ENCODE measurements around the gene RMP24.

The RMP24 gene

GRCh38 chr18:35999925-36000324 is 27.4 kb downstream of the RMP24 start:
- Histone ChIP-seq H3K27ac (no peak overlapping the region), H3K4me3 (ENCODE audit: low read depth, low read length) (no peak overlapping the region), H3K27me3 (replicated peaks) (no peaks in the 10 kb centered on the region), H3K36me3 (replicated peaks) (no peaks in the 10 kb centered on the region)
- no peak for TF ChIP-seq CTCF (IDR thresholded peaks at IDR 0.05; ENCODE audit: low read depth, low read length, missing control alignments)
- in situ Hi-C loops (cut with HindIII; ENCODE audit: low pct_ligation_motif_present, low sequenced_read_pairs): no loop called here
- no peak for DNase-seq

- no peak for DNase-seq
Measured at GRCh38 chr18:36006997-36007396, 34.5 kb downstream of the RMP24 start.

GRCh38 chr18:36009214-36009613 is 36.7 kb downstream of the RMP24 start:
- no peaks in the 10 kb centered on the region for H3K36me3 ChIP-seq (replicated peaks)
- TF ChIP-seq CTCF (IDR thresholded peaks at IDR 0.05; ENCODE audit: low read depth, low read length, missing control alignments): no peak

More at GRCh38 chr18:36006997-36007396, 34.5 kb downstream of the RMP24 start:
- Histone ChIP-seq H3K27me3 (replicated peaks) (no peaks in the 10 kb centered on the region), H3K27ac (no peak overlapping the region), H3K36me3 (replicated peaks) (no peaks in the 10 kb centered on the region), H3K4me3 (ENCODE audit: low read depth, low read length) (no peak overlapping the region)
- in situ Hi-C loops (cut with HindIII; ENCODE audit: low pct_ligation_motif_present, low sequenced_read_pairs): no loop called here
- TF ChIP-seq CTCF (IDR thresholded peaks at IDR 0.05; ENCODE audit: low read depth, low read length, missing control alignments): no peak

GRCh38 chr18:36012891-36013290 is 40.4 kb downstream of the RMP24 start:
- no peak overlapping the region for H3K27ac ChIP-seq
- no peaks in the 10 kb centered on the region for H3K27me3 ChIP-seq (replicated peaks)
- no peak for TF ChIP-seq CTCF (IDR thresholded peaks at IDR 0.05; ENCODE audit: low read depth, low read length, missing control alignments)
- H3K36me3 ChIP-seq (replicated peaks): no peaks in the 10 kb centered on the region
- in situ Hi-C loops (cut with HindIII; ENCODE audit: low pct_ligation_motif_present, low sequenced_read_pairs): no loop called here
- no peak overlapping the region for H3K4me3 ChIP-seq (ENCODE audit: low read depth, low read length)
- no peak for DNase-seq

More at GRCh38 chr18:36009214-36009613, 36.7 kb downstream of the RMP24 start:
- H3K27me3 ChIP-seq (replicated peaks): no peaks in the 10 kb centered on the region
- H3K27ac ChIP-seq: no peak overlapping the region
- no peak overlapping the region for H3K4me3 ChIP-seq (ENCODE audit: low read depth, low read length)
- no peak for DNase-seq
- in situ Hi-C loops (cut with HindIII; ENCODE audit: low pct_ligation_motif_present, low sequenced_read_pairs): no loop called here

GRCh38 chr18:36015629-36016028 is 43.1 kb downstream of the RMP24 start:
- Histone ChIP-seq H3K27ac (no peak overlapping the region), H3K27me3 (replicated peaks) (no peaks in the 10 kb centered on the region), H3K36me3 (replicated peaks) (no peaks in the 10 kb centered on the region), H3K4me3 (ENCODE audit: low read depth, low read length) (no peak overlapping the region)
- TF ChIP-seq CTCF (IDR thresholded peaks at IDR 0.05; ENCODE audit: low read depth, low read length, missing control alignments): no peak
- in situ Hi-C loops (cut with HindIII; ENCODE audit: low pct_ligation_motif_present, low sequenced_read_pairs): no loop called here
- no peak for DNase-seq

GRCh38 chr18:36017232-36017631 is 44.8 kb downstream of the RMP24 start:
- H3K36me3 ChIP-seq (replicated peaks): no peaks in the 10 kb centered on the region
- H3K4me3 ChIP-seq (ENCODE audit: low read depth, low read length): no peak overlapping the region
- H3K27me3 ChIP-seq (replicated peaks): no peaks in the 10 kb centered on the region
- in situ Hi-C loops (cut with HindIII; ENCODE audit: low pct_ligation_motif_present, low sequenced_read_pairs): no loop called here
- TF ChIP-seq CTCF (IDR thresholded peaks at IDR 0.05; ENCODE audit: low read depth, low read length, missing control alignments): no peak
- no peak for DNase-seq
- H3K27ac ChIP-seq: no peak overlapping the region
